ENCODE data around the gene NUCB1.

GRCh38 chr19:48914181-48914580, 14.1 kb downstream of the NUCB1 start:
- TF ChIP-seq CTCF (IDR thresholded peaks at IDR 0.05) (no peak), POLR2A (IDR thresholded peaks at IDR 0.05) (no peak), POLR2AphosphoS5 (IDR thresholded peaks at IDR 0.05) (no peak)
